ENCODE results near the gene DUXA.
"Not testable (repeated sequence)": the region's sequence is repeated elsewhere in the genome, so short reads cannot be mapped to it uniquely, and the experiment has no call there.

DUXA gene

DNA sequence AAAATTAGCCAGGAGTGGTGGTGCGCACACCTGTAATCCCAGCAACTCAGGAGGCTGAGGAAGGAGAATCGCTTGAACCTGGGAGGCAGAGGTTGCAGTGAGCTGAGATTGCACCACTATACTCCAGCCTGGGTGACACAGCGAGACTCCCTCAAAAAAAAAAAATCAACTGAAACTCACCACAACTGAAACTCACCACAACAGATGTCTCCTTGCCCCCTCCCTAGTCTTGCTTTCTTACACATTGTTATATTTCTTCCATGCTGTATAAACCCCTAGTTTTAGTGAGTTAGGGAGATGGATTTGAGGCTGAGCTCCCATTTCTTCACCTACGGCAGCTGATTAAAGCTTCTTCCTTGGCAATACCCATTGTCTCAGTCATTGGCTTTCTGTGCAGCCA is 25.6 kb downstream of the DUXA start:
- Mint-ChIP-seq H3K27ac (no peak overlapping the region), H3K4me3 (no peak overlapping the region), H3K4me1 (ENCODE audit: low read depth in 2 of 2) (no peaks in the 10 kb centered on the region), H3K27me3 (peaks cover 4 to 7% of the 10 kb centered on the region in 2 donors), H3K36me3 (ENCODE audit: insufficient read depth) (no peaks in the 10 kb centered on the region), H3K9me3 (peaks cover 6% of the 10 kb centered on the region in 2 donors)
- no peak for ATAC-seq (replicated peaks)
- DNase-seq: no peak

GRCh38 chr19:57135797-57136196 is 31.5 kb downstream of the DUXA start:
- Mint-ChIP-seq H3K27ac (no peak overlapping the region), H3K4me3 (no peak overlapping the region), H3K36me3 (ENCODE audit: insufficient read depth) (no peaks in the 10 kb centered on the region), H3K27me3 (peaks cover 6 to 19% of the 10 kb centered on the region in 2 donors), H3K9me3 (peaks cover 13 to 14% of the 10 kb centered on the region in 2 donors), H3K4me1 (ENCODE audit: low read depth in 2 of 2) (no peaks in the 10 kb centered on the region)
- no peak for ATAC-seq (replicated peaks)
- DNase-seq: no peak

DNA sequence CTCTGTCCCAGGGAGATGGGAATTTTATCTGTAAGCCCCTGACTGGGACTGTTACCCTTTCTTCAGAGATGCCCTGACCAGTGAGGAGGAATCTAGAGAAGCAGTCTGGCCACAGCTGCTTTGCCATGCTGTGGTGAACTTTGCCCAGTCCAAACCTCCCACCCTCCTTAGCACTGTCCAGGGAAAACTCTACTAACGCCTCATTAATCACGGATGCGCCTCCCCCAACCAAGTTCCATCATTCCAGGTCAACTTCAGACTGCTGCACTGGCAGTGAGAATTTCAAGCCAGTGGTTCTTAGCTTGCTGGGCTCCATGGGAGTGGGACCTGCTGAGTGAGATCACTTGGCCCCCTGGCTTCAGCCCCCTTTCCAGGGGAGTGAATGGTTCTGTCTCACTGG is 39.9 kb downstream of the DUXA start:
- not testable (repeated sequence) for H3K4me3 Mint-ChIP-seq; H3K36me3 Mint-ChIP-seq (ENCODE audit: insufficient read depth); ATAC-seq (replicated peaks); H3K27ac Mint-ChIP-seq; H3K9me3 Mint-ChIP-seq; H3K4me1 Mint-ChIP-seq (ENCODE audit: low read depth in 2 of 2); DNase-seq
- peaks cover 19 to 51% of the 10 kb centered on the region in 2 donors for H3K27me3 Mint-ChIP-seq

GRCh38 chr19:57123882-57124281 is 43.4 kb downstream of the DUXA start:
- peaks cover 8 to 38% of the 10 kb centered on the region in 2 donors for H3K27me3 Mint-ChIP-seq
- no peak overlapping the region for H3K27ac Mint-ChIP-seq
- no peak for ATAC-seq (replicated peaks)
- no peaks in the 10 kb centered on the region for H3K36me3 Mint-ChIP-seq (ENCODE audit: insufficient read depth)
- DNase-seq: no peak
- H3K4me1 Mint-ChIP-seq (ENCODE audit: low read depth in 2 of 2): no peaks in the 10 kb centered on the region
- H3K4me3 Mint-ChIP-seq: no peak overlapping the region
- H3K9me3 Mint-ChIP-seq: peaks cover 6 to 7% of the 10 kb centered on the region in 2 donors

DNA sequence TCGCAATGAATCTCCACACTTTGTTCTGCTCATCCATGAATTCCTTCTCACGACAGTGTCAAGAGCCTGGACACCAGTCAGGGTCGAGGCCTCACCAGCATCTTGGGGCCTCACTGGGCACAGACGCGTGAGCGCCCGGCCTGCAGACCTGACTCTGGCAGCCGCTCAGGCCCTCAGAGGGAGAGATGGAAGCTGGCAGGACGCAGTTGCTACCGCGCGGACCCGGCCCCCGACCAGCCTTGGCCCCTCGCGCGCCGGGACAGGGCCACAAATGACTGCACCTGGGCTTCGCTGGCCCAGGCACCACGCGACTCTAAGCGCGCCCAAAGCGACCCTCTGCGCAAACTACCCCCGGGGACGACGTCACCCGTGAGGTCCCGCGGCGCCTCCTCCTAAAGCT is 48.4 kb downstream of the DUXA start:
- Mint-ChIP-seq H3K27me3 (peaks cover 0 to 2% of the 10 kb centered on the region in 2 donors), H3K4me3 (no peak overlapping the region), H3K36me3 (ENCODE audit: insufficient read depth) (no peaks in the 10 kb centered on the region), H3K4me1 (ENCODE audit: low read depth in 2 of 2) (no peaks in the 10 kb centered on the region), H3K27ac (no peak overlapping the region), H3K9me3 (peaks cover 5 to 11% of the 10 kb centered on the region in 2 donors)
- DNase-seq (no peak), ATAC-seq (replicated peaks) (no peak)

- DNase-seq; H3K4me1 Mint-ChIP-seq (ENCODE audit: low read depth in 2 of 2); H3K27ac Mint-ChIP-seq; H3K4me3 Mint-ChIP-seq; H3K27me3 Mint-ChIP-seq; ATAC-seq (replicated peaks); H3K36me3 Mint-ChIP-seq (ENCODE audit: insufficient read depth): not testable (repeated sequence)
- peaks cover 7 to 19% of the 10 kb centered on the region in 2 donors for H3K9me3 Mint-ChIP-seq
Measured at GRCh38 chr19:57113501-57113900, 53.8 kb downstream of the DUXA start.

DNA sequence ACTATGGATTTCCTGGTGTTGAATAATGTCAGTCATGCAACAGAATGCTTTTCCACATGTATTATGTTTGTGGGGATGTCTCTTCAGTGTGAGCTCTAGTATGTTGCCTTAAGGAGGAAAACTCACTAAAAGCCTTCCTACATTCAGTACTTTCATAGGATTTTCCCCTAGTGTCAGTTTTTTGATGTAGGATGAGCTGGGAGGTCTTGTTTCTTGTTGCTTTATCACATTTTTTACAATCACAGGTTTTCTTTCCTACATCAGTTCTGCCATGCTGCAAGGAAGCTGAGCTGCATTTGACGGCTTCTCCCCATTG is 56.0 kb downstream of the DUXA start:
- DNase-seq (no peak), ATAC-seq (replicated peaks) (no peak)
- H3K4me3 Mint-ChIP-seq: no peak overlapping the region
- H3K27me3 Mint-ChIP-seq: peaks cover 0 to 11% of the 10 kb centered on the region in 2 donors
- H3K9me3 Mint-ChIP-seq: peaks cover 7 to 19% of the 10 kb centered on the region in 2 donors
- no peaks in the 10 kb centered on the region for H3K36me3 Mint-ChIP-seq (ENCODE audit: insufficient read depth)
- H3K4me1 Mint-ChIP-seq (ENCODE audit: low read depth in 2 of 2): no peaks in the 10 kb centered on the region
- no peak overlapping the region for H3K27ac Mint-ChIP-seq

GRCh38 chr19:57110592-57111328 is 56.5 kb downstream of the DUXA start:
- no peak for DNase-seq
- H3K27me3 Mint-ChIP-seq: peaks cover 0 to 11% of the 10 kb centered on the region in 2 donors
- H3K9me3 Mint-ChIP-seq: peaks cover 7 to 19% of the 10 kb centered on the region in 2 donors

GRCh38 chr19:57106722-57107235 is 60.5 kb downstream of the DUXA start:
- peaks cover 0 to 7% of the 10 kb centered on the region in 2 donors for H3K9me3 Mint-ChIP-seq
- DNase-seq (no peak), ATAC-seq (replicated peaks) (no peak)
- no peak overlapping the region for H3K27ac Mint-ChIP-seq
- H3K27me3 Mint-ChIP-seq: peaks cover 9 to 11% of the 10 kb centered on the region in 2 donors
- peaks cover 0 to 9% of the 10 kb centered on the region in 2 donors for H3K4me1 Mint-ChIP-seq (ENCODE audit: low read depth in 2 of 2)
- peaks cover 4% of the 10 kb centered on the region for H3K36me3 Mint-ChIP-seq (ENCODE audit: insufficient read depth)
- H3K4me3 Mint-ChIP-seq: no peak overlapping the region

More at GRCh38 chr19:57110592-57111328, 56.5 kb downstream of the DUXA start:
- Mint-ChIP-seq H3K4me3 (no peak overlapping the region), H3K4me1 (ENCODE audit: low read depth in 2 of 2) (no peaks in the 10 kb centered on the region), H3K27ac (no peak overlapping the region), H3K36me3 (ENCODE audit: insufficient read depth) (no peaks in the 10 kb centered on the region)
- no peak for ATAC-seq (replicated peaks)

DNA sequence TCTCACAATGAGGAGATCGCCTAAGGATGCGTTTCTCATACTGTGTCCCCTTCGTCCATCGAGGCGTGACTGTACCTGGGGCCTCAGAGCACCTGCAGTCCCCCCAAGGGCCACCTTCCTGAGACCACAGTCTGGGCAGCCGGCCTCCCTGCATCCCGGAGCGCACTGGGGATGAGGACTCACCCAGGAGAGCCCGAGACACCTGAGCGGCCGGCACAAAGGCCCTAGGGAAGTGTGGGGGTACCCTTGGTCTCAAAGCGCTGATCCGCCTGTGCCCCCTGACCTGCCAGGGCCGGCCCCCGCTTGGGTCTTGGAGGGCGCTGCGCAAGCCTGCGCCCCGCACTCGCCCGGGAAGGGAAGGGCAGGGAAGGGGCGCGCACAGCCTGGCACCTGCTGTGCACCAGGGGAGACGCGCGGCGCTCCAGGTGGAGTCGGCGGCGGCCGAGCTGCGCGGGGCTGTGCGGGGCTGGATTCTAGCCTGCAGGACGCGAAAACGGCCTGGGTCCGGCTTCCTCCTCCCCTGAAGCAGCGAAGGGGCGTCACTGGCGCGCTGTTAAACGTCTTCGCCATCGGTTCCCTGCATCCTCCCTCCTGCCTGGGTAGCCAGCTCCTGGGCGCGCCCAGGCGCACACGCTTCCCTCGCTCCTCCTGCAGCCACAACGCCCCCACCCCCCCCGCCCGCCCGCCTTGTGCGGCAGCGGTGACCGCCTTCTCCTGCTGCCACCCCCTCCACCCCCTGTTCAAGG is 61.1 kb downstream of the DUXA start:
- no peak overlapping the region for H3K4me3 Mint-ChIP-seq
- H3K9me3 Mint-ChIP-seq: peaks cover 0 to 7% of the 10 kb centered on the region in 2 donors
- peaks cover 0 to 9% of the 10 kb centered on the region in 2 donors for H3K4me1 Mint-ChIP-seq (ENCODE audit: low read depth in 2 of 2)
- H3K27ac Mint-ChIP-seq: no peak overlapping the region
- peaks cover 9 to 11% of the 10 kb centered on the region in 2 donors for H3K27me3 Mint-ChIP-seq
- DNase-seq (no peak), ATAC-seq (replicated peaks) (no peak)
- peaks cover 4% of the 10 kb centered on the region for H3K36me3 Mint-ChIP-seq (ENCODE audit: insufficient read depth)
